GM23248 (cell line): ENCODE measurements around the gene DTX1. TPM values are rescaled to one million over a fixed set of nuclear protein-coding genes. Genes with fewer than 3 reads are reported as not detected.

Experiments used
- DNase-seq: peaks from one replicate; pipeline ENCODE4 v3.0.0-alpha.2; 2015
- H2AFZ ChIP-seq: fragments of 200-600 bp; sonication (generic); 2 replicates; pipeline ENCODE4 v1.6.1; 2016; ENCODE audit warnings: antibody characterized with exemption
- H3F3A ChIP-seq: fragments of 200-600 bp; sonication (generic); 2 replicates; pipeline ENCODE4 v1.6.1; 2016; ENCODE audit warnings: mild to moderate bottlenecking, antibody characterized with exemption, mixed run types; ENCODE audit not compliant: insufficient read depth
- H3K27ac ChIP-seq: fragments of 200-600 bp; sonication (generic); 2 replicates; pipeline ENCODE4 v1.5.1; 2016; ENCODE audit warnings: mild to moderate bottlenecking
- H3K27me3 ChIP-seq: fragments of 200-600 bp; sonication (generic); replicated peaks from 2 replicates; pipeline ENCODE4 v1.6.1; 2016; ENCODE audit warnings: mild to moderate bottlenecking; ENCODE audit not compliant: insufficient read depth
- H3K36me3 ChIP-seq: fragments of 200-600 bp; sonication (generic); 2 replicates; pipeline ENCODE4 v1.6.1; 2016; ENCODE audit warnings: low read depth, mild to moderate bottlenecking
- H3K4me1 ChIP-seq: fragments of 200-600 bp; sonication (generic); 2 replicates; pipeline ENCODE4 v1.6.1; 2016; ENCODE audit warnings: mild to moderate bottlenecking; ENCODE audit not compliant: insufficient read depth
- H3K4me2 ChIP-seq: fragments of 200-600 bp; sonication (generic); one replicate; pipeline ENCODE4 v1.6.1; 2016; ENCODE audit warnings: mild to moderate bottlenecking; ENCODE audit not compliant: unreplicated experiment
- H3K4me3 ChIP-seq: fragments of 200-600 bp; sonication (generic); 2 replicates; pipeline ENCODE4 v1.5.1; 2016; ENCODE audit warnings: mild to moderate bottlenecking
- H3K79me2 ChIP-seq: fragments of 200-600 bp; sonication (generic); 2 replicates; pipeline ENCODE4 v1.6.1; 2016; ENCODE audit warnings: mild to moderate bottlenecking; ENCODE audit not compliant: insufficient read depth
- H3K9ac ChIP-seq: fragments of 200-600 bp; sonication (generic); 2 replicates; pipeline ENCODE4 v1.6.1; 2016; ENCODE audit warnings: mild to moderate bottlenecking
- H3K9me2 ChIP-seq: fragments of 200-600 bp; sonication (generic); 2 replicates; pipeline ENCODE4 v1.6.1; 2016; ENCODE audit warnings: mixed run types, mild to moderate bottlenecking, moderate library complexity; ENCODE audit not compliant: insufficient read depth
- H3K9me3 ChIP-seq: fragments of 200-600 bp; sonication (generic); one replicate; pipeline ENCODE4 v1.6.1; 2017; ENCODE audit warnings: low read depth
- H4K20me1 ChIP-seq: fragments of 200-600 bp; sonication (generic); 2 replicates; pipeline ENCODE4 v1.6.0; 2016; ENCODE audit not compliant: insufficient read depth
- EZH2 ChIP-seq: fragments of 200-600 bp; sonication (generic); IDR thresholded peaks from 2 replicates; pipeline ENCODE4 v1.6.1; 2018; ENCODE audit warnings: antibody characterized with exemption, mild to moderate bottlenecking; ENCODE audit not compliant: insufficient read depth, poor library complexity, severe bottlenecking
- EZH2phosphoT487 ChIP-seq: fragments of 200-600 bp; sonication (generic); IDR thresholded peaks from 2 replicates; pipeline ENCODE4 v1.6.1; 2018; ENCODE audit warnings: antibody characterized with exemption, moderate library complexity, mild to moderate bottlenecking, low read depth; ENCODE audit not compliant: insufficient read depth
- WGBS, 2 experiments: methylation state at CpG; one replicate each; pipeline ENCODE4 v1.1.6; 2015 to 2017; ENCODE audit warnings: low lambda C conversion rate in 2 of 2, low coverage in 1 of 2; ENCODE audit errors: missing lambda C conversion rate in 2 of 2; 5-methylcytosine and 5-hydroxymethylcytosine counted together
- in situ Hi-C: fragments of 300-500 bp; cut with MboI; formaldehyde crosslinking; loops from 2 replicates; pipeline ENCODE4 v1.15.0; 2020
- polyA plus RNA-seq: library from polyadenylated mRNA; unstranded; fragments of >200 nt; fragmentation: Nextera tagmentation; extraction: Ambion mirVana; gene quantifications from 2 replicates; pipeline ENCODE4 v1.2.1, GENCODE V29; 2016
- total RNA-seq: library from RNA; depleted of rRNA; stranded (reverse); fragments of >200 nt; shearing (Covaris generic); gene quantifications from 2 replicates; pipeline ENCODE4 v1.2.3, GENCODE V29; 2014

DTX1 gene
- total and polyA plus RNA-seq, 2 experiments from 2014 or later: not detected

DNA sequence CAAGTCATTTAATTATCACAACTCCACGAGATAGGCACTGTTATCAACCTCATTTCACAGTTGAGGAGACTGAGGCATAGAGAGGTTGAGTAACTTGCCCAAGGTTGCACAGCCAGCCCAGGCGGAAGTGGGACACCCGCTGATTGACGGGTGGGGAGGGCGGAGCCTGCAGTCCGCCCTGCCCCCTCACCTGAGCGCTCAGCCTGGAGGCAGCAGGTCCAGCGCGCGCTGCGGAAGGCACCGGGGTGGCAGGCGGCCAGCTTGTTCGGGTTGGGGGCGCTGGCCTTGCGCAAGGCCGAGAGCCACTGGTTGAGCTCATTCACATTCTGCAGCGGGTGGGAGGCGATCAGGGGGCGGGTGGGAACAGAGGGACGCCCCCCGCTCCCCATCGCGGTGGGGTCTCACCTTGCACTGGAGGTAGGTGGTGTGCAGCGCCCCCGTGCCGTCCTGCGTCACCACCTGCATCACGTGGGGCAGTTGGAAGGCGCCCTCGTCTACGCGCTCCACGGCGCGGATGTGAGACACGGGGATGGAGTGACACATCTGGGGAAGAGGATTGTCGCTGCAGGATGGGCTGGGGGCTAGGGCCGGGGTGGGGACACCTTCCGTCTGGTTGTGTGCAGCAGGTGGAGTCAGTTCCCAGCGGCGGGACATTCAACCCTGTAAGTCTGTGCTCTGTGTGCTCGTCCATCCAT lies 47.4 kb downstream of the DTX1 start:
- 6 to 9% methylated on average over 38 to 40 of the region's 43 CpGs for WGBS, 2 experiments
- H3K9me2 ChIP-seq: no peaks in the 10 kb centered on the region
- H3K27me3 ChIP-seq: no peaks in the 10 kb centered on the region; the same call in 1 of the 2 replicates
- H3K79me2 ChIP-seq: no peaks in the 10 kb centered on the region
- no peaks in the 10 kb centered on the region for H3K4me1 ChIP-seq
- H3K4me3 ChIP-seq: no peak overlapping the region
- H3K9me3 ChIP-seq: no peaks in the 10 kb centered on the region
- no peak overlapping the region for H3K27ac ChIP-seq
- H3K36me3 ChIP-seq: no peaks in the 10 kb centered on the region
- TF ChIP-seq EZH2 (no peak), EZH2phosphoT487 (no peak)
- no peak overlapping the region for H3K9ac ChIP-seq
- H4K20me1 ChIP-seq: no peaks in the 10 kb centered on the region
- no peak for DNase-seq
- no peak overlapping the region for H2AFZ ChIP-seq
- no peak overlapping the region for H3K4me2 ChIP-seq
- in situ Hi-C loops: no loop called here
- H3F3A ChIP-seq: no peaks in the 10 kb centered on the region

DNA sequence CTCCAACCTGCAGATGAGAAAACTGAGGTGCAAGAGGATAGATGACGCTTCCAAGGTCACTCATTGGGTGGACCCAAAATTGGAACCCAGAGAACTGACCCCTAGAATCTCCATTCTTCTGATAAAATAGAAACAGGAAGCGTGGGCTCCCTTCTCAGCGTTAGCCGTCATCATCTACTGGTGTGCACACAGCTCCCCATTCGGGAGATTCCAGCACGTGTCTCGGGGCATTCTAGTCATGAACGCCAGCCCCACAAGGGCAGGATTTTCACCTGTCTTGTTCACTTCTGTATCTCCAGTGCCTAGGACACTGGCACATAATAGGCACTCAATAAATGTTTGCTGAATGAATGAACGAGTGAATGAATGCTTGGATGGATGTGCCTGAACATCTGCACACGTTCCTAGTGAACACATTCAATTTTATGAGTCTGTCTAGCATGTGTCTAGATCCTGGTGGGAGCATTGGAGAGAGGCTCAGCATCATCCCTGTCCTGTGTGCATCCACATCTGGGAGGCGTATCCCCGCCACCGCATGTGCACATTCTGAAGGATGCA lies 48.5 kb downstream of the DTX1 start:
- no peaks in the 10 kb centered on the region for H3K9me3 ChIP-seq
- no peak overlapping the region for H2AFZ ChIP-seq
- no peak overlapping the region for H3K27ac ChIP-seq
- 50 to 54% methylated on average over 13 of the region's 13 CpGs for WGBS, 2 experiments
- no peak overlapping the region for H3K4me3 ChIP-seq
- no peaks in the 10 kb centered on the region; the same call in 1 of the 2 replicates for H3K27me3 ChIP-seq
- H4K20me1 ChIP-seq: no peaks in the 10 kb centered on the region
- H3K4me2 ChIP-seq: no peak overlapping the region
- no peaks in the 10 kb centered on the region for H3K4me1 ChIP-seq
- no peak for DNase-seq
- in situ Hi-C loops: no loop called here
- no peak overlapping the region for H3K9ac ChIP-seq
- H3K79me2 ChIP-seq: no peaks in the 10 kb centered on the region
- no peaks in the 10 kb centered on the region for H3K9me2 ChIP-seq
- H3K36me3 ChIP-seq: no peaks in the 10 kb centered on the region
- no peaks in the 10 kb centered on the region for H3F3A ChIP-seq
- TF ChIP-seq EZH2: no peak
- no peak for TF ChIP-seq EZH2phosphoT487

DNA sequence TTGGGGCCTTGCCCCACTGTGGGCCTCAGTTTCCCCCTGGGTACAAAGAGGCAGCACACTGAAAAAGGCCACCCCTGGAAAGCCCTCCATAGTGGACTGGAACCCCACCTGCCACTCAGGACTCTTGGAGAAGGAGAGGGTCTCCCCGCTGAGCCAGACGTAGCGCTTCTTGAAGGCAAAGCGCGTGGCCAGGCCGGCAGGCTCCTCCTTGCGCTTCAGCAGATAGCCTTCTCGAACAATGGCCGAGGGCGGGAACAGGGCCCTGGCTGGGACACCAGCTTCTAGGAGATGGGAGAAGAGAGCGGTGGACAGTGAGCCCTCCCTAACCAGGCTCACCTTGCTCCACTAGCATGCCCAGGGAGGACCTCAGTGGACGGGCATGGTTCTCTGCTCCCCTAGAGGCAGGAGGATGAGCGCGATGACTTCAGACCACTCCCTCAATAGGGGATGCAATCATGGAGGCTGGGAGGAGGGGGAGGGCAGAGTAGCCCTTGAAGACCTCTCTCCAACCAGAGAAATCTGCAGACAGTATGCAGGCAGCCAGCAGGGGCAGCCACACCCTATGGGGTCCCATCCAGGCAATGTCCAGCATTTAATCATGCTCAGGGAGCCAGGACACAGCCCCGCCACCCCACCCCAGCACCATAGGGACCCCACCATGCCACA lies 49.2 kb downstream of the DTX1 start:
- H3K79me2 ChIP-seq: no peaks in the 10 kb centered on the region
- H2AFZ ChIP-seq: no peak overlapping the region
- H3K4me1 ChIP-seq: no peaks in the 10 kb centered on the region
- no peak overlapping the region for H3K4me3 ChIP-seq
- 73 to 76% methylated on average over 15 of the region's 15 CpGs for WGBS, 2 experiments
- H4K20me1 ChIP-seq: no peaks in the 10 kb centered on the region
- no peaks in the 10 kb centered on the region for H3K9me3 ChIP-seq
- no peak overlapping the region for H3K4me2 ChIP-seq
- TF ChIP-seq EZH2phosphoT487: no peak
- no peak for TF ChIP-seq EZH2
- H3K36me3 ChIP-seq: no peaks in the 10 kb centered on the region
- H3K9me2 ChIP-seq: no peaks in the 10 kb centered on the region
- no peak overlapping the region for H3K9ac ChIP-seq
- DNase-seq: no peak
- no peaks in the 10 kb centered on the region for H3F3A ChIP-seq
- no peaks in the 10 kb centered on the region; the same call in 1 of the 2 replicates for H3K27me3 ChIP-seq
- in situ Hi-C loops: no loop called here
- H3K27ac ChIP-seq: no peak overlapping the region

DNA sequence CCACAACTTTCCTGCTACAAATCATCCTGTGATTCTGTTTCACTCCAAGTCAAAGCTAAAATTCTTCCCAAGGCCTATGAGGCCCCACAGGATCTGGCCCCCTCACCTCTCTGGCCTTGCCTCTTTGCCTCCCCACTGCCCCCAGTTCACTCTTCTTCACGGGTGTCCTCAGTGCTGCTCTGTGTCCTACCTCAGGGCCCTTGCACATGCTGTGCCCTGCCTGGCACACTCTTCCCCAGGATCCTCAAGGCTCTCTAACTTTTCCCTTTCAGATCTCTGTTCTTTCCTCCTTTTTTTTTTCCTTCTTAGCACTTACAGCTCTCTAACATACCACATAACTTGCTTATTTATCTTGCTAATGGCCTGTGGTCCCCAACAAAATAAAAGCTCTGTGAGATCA lies 49.8 kb downstream of the DTX1 start:
- H3K4me1 ChIP-seq: no peaks in the 10 kb centered on the region
- no peak overlapping the region for H3K4me3 ChIP-seq
- no peak overlapping the region for H3K9ac ChIP-seq
- H3K27ac ChIP-seq: no peak overlapping the region
- in situ Hi-C loops: no loop called here
- H3K9me3 ChIP-seq: no peaks in the 10 kb centered on the region
- no peaks in the 10 kb centered on the region for H3F3A ChIP-seq
- 0 to 10% methylated on average over 1 of the region's 1 CpG for WGBS, 2 experiments
- no peaks in the 10 kb centered on the region for H3K9me2 ChIP-seq
- no peaks in the 10 kb centered on the region for H3K79me2 ChIP-seq
- H3K36me3 ChIP-seq: no peaks in the 10 kb centered on the region
- H2AFZ ChIP-seq: no peak overlapping the region
- no peaks in the 10 kb centered on the region for H4K20me1 ChIP-seq
- H3K27me3 ChIP-seq: no peaks in the 10 kb centered on the region; the same call in 1 of the 2 replicates
- no peak for DNase-seq
- TF ChIP-seq EZH2 (no peak), EZH2phosphoT487 (no peak)
- H3K4me2 ChIP-seq: no peak overlapping the region
